ENCODE data around the gene TYSND1.
"Not testable (repeated sequence)": the region's sequence is repeated elsewhere in the genome, so short reads cannot be mapped to it uniquely, and the experiment has no call there.

TYSND1 gene

GRCh38 chr10:70166394-70166793, 19.9 kb upstream of the TYSND1 start:
- in situ Hi-C loops (cut with MboI; ENCODE audit: low sequenced_read_pairs) = no loop called here

- in situ Hi-C loops (cut with MboI; ENCODE audit: low sequenced_read_pairs) = no loop called here
Observed at GRCh38 chr10:70164163-70164562, 17.7 kb upstream of the TYSND1 start.

- in situ Hi-C loops (cut with MboI; ENCODE audit: low sequenced_read_pairs) = no loop called here
Observed at GRCh38 chr10:70163448-70163847, 16.9 kb upstream of the TYSND1 start.

DNA sequence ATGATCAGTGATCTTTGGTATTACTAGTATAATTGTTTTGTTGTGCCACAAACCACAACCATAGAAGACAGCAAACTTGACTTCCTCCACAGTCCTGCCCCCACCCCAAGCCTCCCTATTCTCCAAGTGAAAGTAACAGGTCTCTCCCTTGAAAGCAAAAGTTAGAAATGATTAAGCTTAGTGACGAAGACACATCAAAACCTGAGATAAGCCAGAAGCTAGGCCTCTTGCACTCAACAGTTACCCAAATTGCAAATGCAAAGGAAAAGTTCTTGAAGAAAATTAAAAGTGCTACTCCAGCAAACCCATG, 16.3 kb upstream of the TYSND1 start:
- in situ Hi-C loops (cut with MboI; ENCODE audit: low sequenced_read_pairs) = no loop called here

DNA sequence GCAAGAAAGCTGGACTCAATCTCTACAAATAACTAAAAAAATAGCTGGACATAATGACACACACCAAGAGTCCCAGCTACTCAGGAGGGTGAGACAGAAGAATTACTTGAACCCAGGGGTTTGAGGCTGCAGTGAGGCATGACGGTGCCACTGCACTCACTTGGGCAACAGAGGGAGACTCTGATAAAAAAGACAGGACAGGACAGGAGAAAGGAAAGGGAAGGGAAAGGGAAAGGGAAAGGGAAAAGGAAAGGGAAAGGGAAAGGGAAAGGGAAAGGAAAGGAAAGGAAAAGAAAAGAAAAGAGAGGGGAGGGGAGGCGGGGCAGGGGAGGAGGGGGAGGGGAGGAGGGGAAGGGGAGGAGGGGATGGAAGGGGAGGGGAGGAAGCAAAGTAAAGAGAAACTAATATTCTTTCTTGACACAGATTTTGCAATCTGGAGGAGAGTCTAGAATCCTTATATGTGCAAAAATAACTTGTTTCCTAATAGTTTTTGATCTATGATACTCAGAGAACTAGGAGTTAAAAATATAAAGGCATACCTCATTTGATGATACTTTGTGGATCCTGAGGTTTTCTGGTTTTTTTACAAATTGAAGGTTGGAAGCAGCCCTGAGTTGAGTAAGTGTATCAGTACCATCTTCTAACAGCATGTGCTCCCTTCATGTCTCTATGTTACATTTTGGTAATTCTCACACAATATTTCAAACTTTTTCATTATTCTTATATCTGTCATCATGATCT, 15.8 kb upstream of the TYSND1 start:
- in situ Hi-C loops (cut with MboI; ENCODE audit: low sequenced_read_pairs) = no loop called here

DNA sequence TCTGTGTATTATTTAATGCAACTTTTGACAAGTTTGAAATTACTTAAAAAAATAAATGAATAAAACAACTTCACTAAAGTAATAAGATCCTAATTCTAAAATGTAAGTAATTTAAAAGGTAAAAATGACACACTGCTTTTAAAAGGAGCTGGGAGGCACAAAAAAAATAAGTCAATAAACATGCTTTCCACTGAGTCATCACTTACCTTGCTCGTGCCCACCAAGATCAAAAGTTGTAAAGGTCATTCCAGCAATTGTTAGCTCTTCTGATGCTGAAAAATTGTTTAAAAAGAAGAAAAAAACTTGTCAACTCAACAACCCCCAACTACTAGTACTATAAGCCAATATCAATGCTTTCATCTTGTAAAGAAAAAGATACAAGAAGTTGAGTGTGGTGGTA, 14.3 kb upstream of the TYSND1 start:
- in situ Hi-C loops (cut with MboI; ENCODE audit: low sequenced_read_pairs) = no loop called here

GRCh38 chr10:70159366-70159765, 12.9 kb upstream of the TYSND1 start:
- in situ Hi-C loops (cut with MboI; ENCODE audit: low sequenced_read_pairs) = not testable (repeated sequence)

GRCh38 chr10:70158113-70158512, 11.6 kb upstream of the TYSND1 start:
- in situ Hi-C loops (cut with MboI; ENCODE audit: low sequenced_read_pairs) = no loop called here

DNA sequence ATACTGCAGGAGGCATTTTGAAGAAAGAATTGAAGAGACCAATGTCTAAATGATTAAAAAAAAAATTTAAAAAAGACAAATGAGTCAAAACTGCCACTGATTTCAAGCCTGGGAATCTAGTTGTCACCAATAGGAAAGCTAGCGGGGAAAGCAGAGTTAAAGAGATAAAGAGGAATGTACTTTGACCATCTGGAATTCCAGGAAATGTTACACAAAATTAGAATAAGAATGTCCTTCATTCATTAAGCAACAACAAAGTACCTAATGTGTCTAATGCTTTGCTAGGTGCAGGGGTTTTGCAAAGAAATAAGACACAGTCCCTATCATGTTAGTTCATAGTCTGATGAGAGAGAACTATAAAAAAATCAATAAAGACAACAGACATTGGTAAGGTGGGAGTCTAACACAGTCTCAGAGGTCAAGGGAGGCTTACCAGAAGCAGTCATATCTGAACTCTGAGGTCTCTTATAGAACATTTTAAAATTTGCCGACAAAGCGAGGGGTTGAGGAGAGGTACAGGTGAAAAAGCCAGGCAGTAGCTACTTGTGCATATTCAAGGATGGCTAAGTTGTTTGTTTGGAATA, 8.8 kb upstream of the TYSND1 start:
- in situ Hi-C loops (cut with MboI; ENCODE audit: low sequenced_read_pairs) = no loop called here

GRCh38 chr10:70148516-70148915, 2.0 kb upstream of the TYSND1 start:
- in situ Hi-C loops (cut with MboI; ENCODE audit: low sequenced_read_pairs) = no loop called here

DNA sequence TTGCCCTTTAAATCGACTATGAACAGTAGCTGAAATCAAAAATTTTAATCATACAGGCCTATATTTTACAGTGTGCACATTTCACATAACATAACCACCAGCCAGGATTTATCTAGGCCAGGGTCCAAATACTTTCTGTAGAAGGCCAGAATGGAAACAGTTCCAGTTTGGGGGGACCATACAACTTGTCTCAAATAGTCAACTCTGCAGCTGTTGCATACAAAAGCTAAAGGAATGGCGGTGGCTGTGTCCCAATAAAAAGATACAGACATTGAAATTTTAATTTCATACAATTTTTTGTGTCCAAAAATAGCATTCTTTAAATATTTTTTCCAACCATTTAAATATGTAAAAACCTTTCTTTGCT, 742 bp upstream of the TYSND1 start:
- in situ Hi-C loops (cut with MboI; ENCODE audit: low sequenced_read_pairs) = no loop called here

GRCh38 chr10:70145666-70146488, 623 bp downstream of the TYSND1 start:
- in situ Hi-C loops (cut with MboI; ENCODE audit: low sequenced_read_pairs) = no loop called here

DNA sequence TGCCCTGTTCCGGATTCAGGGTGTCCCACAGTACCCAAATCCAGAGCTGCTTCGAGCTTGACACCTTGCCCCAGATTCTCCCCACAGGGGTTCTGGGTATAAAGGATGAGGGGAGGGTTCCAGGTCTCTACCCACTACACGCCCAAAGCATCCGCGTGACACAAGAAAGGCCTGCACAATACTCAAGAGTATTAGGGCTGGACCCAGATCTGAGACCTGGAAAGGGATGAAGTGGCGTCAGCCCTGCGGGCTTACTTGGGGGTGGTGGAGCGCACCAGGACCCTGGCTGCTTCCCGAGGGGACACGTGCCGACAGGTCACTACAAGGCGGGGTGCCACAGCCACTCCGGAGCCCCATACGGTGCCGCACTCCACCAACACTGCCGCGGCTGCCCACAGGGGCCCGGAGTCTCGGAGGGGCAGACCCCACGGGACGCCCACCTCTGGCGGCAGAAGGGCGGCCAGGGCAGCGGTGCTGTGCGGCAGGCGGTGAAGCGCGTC, 1.3 kb downstream of the TYSND1 start:
- in situ Hi-C loops (cut with MboI; ENCODE audit: low sequenced_read_pairs) = no loop called here

DNA sequence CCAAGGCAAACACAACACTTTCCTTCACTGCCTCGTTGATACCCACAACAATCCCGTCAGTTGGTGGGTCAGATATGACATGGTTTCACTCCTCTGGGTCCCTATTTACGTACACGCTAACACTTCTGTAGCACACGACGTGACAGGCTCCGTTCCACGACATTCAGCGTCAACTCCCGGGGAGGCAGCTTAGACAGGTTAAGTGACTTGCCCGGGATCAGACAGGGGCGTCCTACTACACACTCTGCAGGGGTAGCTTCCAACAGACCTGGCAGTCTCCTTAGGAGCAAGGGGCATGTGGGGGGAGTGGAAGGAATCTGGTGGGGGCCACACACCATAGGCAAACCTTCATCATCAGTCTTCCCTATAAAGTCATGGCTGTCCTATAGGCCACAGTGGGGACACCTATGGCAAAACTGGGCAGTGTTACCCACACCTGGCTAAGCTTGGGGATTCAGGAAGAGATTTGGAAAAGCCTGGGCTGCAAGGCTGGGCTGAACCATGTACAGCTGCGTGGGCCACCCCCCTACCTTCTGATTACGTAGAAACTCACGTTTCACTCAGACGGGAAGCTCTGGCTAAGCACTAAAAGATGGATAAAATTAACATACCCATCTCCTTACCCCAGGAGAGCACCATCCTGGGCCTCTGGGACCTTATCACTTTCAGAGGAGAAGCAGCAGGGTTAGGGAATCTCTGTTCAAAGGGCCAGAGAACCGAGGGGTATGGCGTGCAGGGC, 2.0 kb downstream of the TYSND1 start:
- in situ Hi-C loops (cut with MboI; ENCODE audit: low sequenced_read_pairs) = no loop called here

GRCh38 chr10:70142555-70142954, 3.9 kb downstream of the TYSND1 start:
- in situ Hi-C loops (cut with MboI; ENCODE audit: low sequenced_read_pairs) = no loop called here

DNA sequence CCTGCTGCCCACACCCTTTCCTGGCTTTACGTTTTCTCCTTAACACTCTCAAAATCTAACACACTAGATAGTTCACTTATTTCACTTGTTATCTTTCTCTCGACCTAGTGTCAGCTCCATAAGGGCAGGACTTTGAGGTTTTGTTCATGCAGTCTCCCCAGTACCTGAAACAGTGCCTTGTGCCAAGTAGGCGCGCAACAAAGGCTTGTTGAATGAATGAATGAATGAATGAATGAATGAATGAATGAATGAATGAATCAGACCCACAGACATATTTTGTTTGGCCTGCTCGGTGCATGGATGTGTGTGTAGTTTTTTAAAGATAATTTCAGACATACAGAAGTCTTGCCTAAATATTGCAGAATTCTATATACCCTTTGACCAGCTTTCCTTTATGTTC, 6.2 kb downstream of the TYSND1 start:
- in situ Hi-C loops (cut with MboI; ENCODE audit: low sequenced_read_pairs) = no loop called here

- in situ Hi-C loops (cut with MboI; ENCODE audit: low sequenced_read_pairs) = no loop called here
Observed at GRCh38 chr10:70139997-70140250, 6.6 kb downstream of the TYSND1 start.

DNA sequence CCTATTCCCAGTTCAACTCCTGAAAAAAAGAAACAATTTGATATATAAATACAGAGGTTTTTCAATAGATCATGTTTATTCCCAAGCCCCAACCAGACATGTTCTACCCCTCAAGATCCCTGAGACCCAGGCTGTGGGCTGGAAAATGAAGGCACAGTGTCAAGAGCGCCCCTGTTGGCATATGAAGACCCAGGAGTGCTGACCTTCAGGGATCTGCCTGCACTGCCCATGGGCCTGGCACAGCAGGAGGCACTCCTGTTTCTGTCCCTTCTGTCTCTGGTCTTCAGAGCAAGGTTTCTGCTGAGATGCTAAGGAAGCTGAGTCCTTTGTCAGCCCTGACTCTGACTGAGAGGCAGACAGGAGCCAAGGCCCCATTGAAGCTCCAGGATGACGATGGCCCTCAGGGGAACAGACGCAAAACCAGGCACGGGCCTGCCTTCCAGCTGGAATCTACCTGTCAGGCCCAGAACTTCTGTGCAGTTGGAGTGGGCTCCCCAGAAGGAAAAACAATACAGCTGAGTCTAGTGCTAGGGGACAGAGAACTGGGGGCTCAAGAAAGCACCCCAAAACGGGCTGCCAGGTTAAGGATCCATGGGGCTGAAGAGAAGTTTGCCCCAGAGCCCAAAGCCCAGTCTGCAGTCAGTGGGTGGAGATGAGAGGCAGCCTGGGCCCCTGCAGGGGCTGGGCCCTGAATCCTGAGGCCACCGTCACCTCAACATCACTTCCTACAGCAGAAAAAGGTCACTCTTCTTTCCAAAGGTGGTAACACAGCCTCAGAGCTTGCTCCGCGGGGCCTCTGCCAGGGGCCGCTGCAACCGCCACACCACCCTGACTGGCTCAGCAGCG, 7.1 kb downstream of the TYSND1 start:
- in situ Hi-C loops (cut with MboI; ENCODE audit: low sequenced_read_pairs) = no loop called here

GRCh38 chr10:70137927-70138883, 8.3 kb downstream of the TYSND1 start:
- in situ Hi-C loops (cut with MboI; ENCODE audit: low sequenced_read_pairs) = no loop called here

- in situ Hi-C loops (cut with MboI; ENCODE audit: low sequenced_read_pairs) = no loop called here
Observed at GRCh38 chr10:70137135-70137534, 9.4 kb downstream of the TYSND1 start.

Measured in hTERT RPE-1 (cell line).